ACHN (cell line): ENCODE data around the gene PPP1R15B.

ENCODE experiments used
- DNase-seq: peaks from one replicate; pipeline ENCODE4 v3.0.0-alpha.2; 2015
- in situ Hi-C: cut with HindIII; loops from 2 replicates; pipeline ENCODE4 v1.10.0; 2017; ENCODE audit warnings: low sequenced_read_pairs, low pct_ligation_motif_present, low pct_unique_long_range_greater_than_20kb

PPP1R15B gene

DNA sequence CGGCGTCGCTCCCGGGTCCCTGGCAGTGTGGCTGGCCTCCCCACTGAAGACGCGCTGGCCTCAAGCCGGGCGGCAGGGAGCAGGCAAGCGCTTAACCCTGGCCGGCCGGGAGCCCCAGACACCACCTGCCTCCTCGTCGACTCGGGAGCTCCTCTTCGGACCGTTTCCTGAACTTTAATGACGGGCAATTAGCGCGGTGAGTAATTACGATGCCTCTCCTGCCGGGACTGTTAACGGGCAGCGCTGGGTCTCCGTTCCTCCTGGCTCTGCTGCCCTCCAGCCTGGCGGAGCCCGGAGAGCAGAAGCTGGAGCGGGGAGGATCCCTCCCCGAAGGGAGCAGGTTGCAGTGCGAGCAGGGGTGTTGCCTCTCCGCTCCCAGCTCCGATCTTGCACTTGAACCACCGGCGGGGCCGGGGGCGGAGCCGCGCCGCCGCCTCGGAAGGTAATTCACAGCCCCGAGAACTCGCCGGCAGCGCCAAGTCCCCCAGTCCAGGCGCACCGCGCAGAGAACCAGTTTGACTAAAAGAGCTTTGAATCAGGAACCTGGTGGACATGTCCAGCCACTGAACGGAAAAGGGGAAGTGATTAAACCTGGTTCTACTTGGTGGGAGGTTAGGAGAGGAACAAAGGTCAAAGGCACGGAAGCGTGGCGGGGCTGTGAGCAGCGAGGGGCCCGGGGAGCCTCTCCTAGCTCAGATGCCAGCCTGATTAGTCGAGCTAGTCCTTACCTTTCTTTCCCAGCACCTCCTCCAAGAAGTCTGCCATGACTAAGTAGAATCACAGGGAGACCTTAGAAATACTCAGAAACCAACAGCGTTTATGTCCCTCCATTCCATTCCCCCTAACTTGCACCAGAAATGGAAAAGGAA, 33.6 kb downstream of the PPP1R15B start:
- in situ Hi-C loops, result no loop called here
- DNase-seq, result peak; percentile 85

GRCh38 chr1:204376919-204377799, 34.5 kb downstream of the PPP1R15B start:
- in situ Hi-C loops, result no loop called here
- DNase-seq, result peak; percentile 97

DNA sequence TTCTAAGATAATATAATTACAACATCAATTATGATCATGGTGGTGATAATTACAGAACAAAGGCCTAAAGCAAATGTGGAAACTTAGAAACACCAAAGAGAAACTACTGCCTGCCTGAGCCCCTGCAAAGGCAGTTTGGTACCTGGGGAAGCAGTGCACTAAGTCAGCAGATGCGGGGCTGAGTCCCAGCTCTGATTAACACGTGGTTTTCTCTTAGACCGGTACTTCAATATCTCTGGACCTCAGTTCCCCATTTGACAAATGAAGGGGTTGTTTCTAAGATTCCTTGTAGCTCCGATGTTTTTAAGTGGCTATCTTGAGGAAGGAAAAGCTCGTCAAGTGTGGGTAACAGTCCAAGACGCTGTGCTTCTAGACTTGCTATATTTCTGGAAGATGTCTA, 35.2 kb downstream of the PPP1R15B start:
- in situ Hi-C loops, result no loop called here
- peak; percentile 16 for DNase-seq

DNA sequence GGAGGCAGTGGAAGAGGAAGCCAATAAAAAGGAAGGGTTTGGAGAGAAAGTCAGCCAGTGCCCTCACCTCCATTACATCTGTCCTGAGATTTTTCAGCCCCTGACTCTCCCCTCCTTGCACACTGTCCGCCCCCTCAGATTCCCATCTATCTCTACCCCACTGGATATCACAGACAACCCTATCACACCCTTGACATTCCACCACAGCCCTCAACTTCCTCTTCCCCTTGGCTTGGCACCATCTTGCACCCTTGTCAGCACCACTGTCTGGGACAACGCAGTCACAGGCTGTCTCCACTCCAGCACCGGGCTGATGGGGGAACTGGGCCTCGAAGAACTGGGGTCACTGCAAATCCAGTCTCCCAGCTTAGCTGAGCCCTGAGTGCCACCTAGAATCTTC, 37.7 kb downstream of the PPP1R15B start:
- no peak for DNase-seq
- in situ Hi-C loops, result loop anchor here (25.0 kb wide), 1 partner anchor 212 kb away; the partner anchor contains the start of genes ETNK2 and REN

DNA sequence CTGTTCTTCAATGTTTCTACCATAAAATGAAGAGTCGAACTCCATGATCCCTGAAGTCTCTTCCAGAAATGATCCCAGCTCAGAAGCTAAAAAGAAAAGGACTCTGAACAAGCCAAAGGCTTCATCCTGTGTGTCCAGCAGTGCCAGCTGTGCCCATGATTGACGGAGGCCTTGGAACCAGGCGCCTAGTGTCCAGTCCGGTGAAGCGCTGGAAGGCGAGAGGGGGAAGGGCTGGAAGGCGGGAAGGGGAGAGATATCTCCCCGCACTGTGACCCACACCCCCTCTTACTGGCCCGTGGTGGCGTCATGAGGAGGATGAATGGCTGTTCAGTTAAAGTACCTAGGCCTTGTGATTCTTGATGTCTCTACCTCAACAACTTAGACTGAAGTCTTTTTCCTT, 41.4 kb downstream of the PPP1R15B start:
- in situ Hi-C loops, result loop anchor here (25.0 kb wide), 1 partner anchor 208 kb away; the partner anchor contains the start of genes ETNK2 and REN
- no peak for DNase-seq

GRCh38 chr1:204368996-204369726, 42.5 kb downstream of the PPP1R15B start:
- in situ Hi-C loops, result loop anchor here (25.0 kb wide), 1 partner anchor 207 kb away; the partner anchor contains the start of genes ETNK2 and REN

DNA sequence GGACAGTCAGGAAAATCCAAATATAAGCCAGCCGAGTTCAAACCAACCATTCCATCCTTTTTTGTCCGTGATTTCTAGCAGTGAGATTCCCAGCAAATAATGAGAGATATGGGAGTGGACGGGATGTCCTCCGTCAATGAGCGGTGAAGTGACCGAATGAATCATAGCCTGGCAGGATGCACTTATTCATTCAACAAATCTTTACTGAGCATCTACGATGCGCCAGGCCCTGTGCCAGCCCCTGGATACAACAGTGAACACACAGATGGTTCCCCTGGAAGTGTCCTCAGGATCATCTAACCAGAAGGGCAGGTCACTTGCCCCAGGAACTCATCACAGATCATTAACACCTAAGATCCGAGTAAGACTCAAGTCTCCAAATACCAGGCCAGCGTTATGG, 43.7 kb downstream of the PPP1R15B start:
- no peak for DNase-seq
- in situ Hi-C loops, result loop anchor here (25.0 kb wide), 1 partner anchor 206 kb away; the partner anchor contains the start of genes ETNK2 and REN

More at GRCh38 chr1:204368996-204369726, 42.5 kb downstream of the PPP1R15B start:
- DNase-seq, result no peak

GRCh38 chr1:204367193-204367858, 44.3 kb downstream of the PPP1R15B start:
- DNase-seq, result no peak
- in situ Hi-C loops, result loop anchor here (25.0 kb wide), 1 partner anchor 205 kb away; the partner anchor contains the start of genes ETNK2 and REN

DNA sequence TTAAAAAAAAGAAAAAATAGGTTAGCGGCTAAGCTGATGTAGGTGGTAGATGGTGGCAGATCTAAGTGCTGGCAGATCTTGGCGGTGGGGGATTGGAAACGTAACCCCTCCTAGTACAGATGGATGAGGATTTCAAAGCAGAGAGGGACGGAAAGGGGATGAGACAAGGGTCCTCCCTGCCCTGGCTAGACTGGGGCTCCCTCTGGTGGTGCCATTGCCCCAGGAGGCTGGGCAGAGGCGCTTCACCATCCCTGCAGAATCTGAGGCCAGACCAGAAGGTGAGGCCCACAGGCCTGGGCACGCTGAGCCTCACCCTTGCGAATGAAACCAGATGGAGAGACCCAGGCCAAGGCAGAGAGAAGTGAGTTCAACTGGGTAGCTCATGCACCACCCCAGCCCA, 44.9 kb downstream of the PPP1R15B start:
- in situ Hi-C loops, result loop anchor here (25.0 kb wide), 1 partner anchor 204 kb away; the partner anchor contains the start of genes ETNK2 and REN
- peak; percentile 32 for DNase-seq

DNA sequence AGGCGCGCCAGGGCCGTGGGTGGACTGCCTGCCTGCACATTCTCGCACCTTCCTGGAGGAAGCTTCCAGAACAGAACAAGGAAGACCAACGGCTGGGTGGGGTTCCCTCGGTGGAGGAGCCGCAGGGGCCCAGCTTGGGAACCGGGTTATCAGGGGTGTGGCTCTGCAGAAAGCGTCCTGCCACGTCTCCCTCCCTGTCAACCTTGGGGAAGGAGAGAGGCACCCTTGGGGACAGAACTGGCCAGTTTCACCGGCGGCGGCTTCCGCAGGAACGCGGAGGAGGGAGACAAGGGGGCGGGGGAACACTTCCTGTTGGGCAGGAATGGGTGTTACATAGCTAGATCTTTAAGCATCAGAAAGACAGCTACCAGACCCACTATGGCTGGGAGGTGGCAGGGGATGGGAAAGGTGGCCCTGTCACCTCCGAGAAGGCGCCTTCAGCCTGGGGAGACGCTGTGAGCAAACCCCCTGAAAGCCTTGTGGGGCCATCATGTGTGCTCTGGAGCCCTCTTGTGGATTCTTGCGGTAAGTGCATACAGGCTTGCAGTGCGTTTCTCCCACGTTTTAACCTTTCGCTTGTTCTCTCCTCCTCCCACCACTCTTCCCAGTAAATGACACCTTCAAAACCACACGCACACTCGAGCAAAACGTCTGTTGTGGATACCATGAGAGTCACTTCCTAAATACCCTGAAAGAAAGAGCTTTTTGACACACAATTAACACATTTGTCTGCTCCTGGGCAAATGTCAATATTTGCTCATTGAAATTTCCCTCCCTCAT, 48.1 kb downstream of the PPP1R15B start:
- in situ Hi-C loops, result loop anchor here (25.0 kb wide), 1 partner anchor 201 kb away; the partner anchor contains the start of genes ETNK2 and REN
- DNase-seq, result peak; percentile 69

DNA sequence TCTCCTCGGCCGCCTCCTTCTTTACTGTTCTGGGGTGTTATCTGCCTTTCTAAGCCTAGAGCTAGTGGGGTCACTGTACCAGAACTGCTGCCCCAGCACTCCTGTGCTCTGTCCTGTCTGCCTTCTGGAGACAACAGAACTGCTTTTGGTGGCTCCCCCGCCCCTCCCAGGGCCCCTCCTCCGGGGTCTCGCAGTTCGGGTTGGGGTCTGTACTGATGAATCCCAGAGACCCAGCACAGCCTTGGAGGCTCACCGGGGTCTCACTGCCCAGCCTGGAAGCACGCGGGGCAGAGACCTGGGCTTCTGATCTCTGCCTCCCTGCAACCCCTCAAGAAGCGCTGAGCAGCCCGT, 48.7 kb downstream of the PPP1R15B start:
- in situ Hi-C loops, result loop anchor here (25.0 kb wide), 1 partner anchor 201 kb away; the partner anchor contains the start of genes ETNK2 and REN
- DNase-seq, result no peak

DNA sequence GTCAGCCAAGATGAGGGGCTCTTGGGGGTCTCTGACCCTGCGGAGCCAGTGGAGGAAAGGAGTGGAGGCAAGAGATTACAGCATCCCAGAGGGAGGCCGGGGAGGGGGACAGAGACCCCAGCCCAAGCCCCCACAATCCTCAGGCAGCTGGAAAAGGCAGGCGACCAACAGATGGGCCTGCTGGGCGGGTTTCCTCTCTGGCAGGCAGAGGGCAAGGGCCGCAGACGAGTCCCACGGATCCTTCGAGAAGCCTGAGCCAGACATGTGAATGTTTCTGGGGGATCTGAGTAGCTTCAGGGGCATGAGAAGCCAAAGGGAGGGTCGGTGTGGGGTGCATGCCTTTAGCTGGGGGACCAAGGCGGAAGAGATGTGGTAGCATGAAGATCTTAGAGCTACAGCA, 49.8 kb downstream of the PPP1R15B start:
- in situ Hi-C loops, result loop anchor here (25.0 kb wide), 1 partner anchor 199 kb away; the partner anchor contains the start of genes ETNK2 and REN

DNA sequence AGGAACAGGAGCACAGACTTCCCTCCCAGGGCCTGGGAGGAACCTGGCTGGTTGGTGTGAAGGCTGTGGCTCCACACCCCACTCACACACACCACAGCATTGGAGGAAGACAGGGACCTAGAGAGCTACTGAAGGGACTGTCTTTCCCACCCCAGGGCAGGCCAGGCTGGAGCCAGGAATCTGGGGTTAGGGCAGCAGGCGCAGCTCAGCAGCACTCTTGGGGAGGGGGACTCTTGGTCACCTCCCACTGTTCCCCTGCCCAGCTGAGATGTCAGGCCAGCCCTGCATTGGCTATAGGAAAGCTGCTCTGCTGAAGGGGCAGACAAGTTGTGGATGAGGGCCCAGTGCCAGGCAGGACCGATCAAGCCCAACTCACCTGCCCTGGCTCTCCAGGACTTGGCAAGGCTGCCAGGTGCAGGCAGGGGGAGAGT, 50.3 kb downstream of the PPP1R15B start:
- in situ Hi-C loops, result loop anchor here (25.0 kb wide), 1 partner anchor 199 kb away; the partner anchor contains the start of genes ETNK2 and REN
- DNase-seq, result no peak

More for the DNA sequence above, 49.8 kb downstream of the PPP1R15B start:
- no peak for DNase-seq

- DNase-seq, result no peak
- in situ Hi-C loops, result loop anchor here (25.0 kb wide), 1 partner anchor 198 kb away; the partner anchor contains the start of genes ETNK2 and REN
These were observed 51.3 kb downstream of the PPP1R15B start for GRCh38 chr1:204360314-204360713.

DNA sequence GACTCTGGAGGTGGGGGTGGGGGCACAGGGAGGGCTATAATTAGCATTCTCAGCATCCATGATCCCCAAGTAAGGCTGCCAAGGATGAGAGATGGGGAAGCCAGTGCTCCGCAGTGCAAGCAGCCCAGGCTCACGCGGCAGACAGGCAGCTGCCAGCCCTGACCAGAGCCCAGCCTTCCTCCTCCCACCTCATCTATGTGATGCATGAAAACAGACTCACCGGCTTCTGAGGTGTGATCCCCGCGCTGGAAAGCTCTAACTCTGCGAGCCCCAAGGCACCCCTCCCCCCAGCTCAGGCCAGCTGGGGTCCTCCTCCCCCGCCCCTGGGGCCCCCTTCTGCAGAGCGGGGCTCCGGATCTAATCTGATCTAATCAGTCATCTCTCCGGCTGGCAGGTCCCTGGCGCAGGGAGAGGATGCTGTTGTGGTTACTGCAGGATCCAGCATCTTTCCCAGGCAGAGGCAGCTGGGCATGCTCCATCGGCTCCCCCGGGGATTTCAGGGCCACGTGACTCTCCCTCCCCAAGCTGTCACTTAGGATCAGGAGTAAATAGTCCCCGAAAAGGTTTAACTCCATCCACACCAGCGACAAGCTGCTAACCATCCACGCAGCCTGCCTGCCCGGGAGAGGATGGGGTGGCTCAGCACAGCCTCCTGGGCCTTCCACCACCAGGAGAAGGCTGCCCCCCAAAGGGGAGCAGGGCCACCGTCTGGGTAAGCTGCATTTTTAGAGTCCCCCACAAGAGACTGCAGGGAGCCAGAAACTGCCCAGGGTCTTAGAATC, 52.0 kb downstream of the PPP1R15B start, which contains the start of gene PLEKHA6:
TSS of gene PLEKHA6 (minus strand) at position 456 of the 782 bp plus-strand sequence. CDS start 86,202 bp downstream, outside the sequence.
- no peak for DNase-seq
- in situ Hi-C loops, result loop anchor here (25.0 kb wide), 1 partner anchor 197 kb away; the partner anchor contains the start of genes ETNK2 and REN

- no peak for DNase-seq
- in situ Hi-C loops, result loop anchor here (25.0 kb wide), 1 partner anchor 197 kb away; the partner anchor contains the start of genes ETNK2 and REN
These were observed 52.5 kb downstream of the PPP1R15B start for GRCh38 chr1:204359131-204359473.
